ENCODE measurements around the gene LEKR1.

The LEKR1 gene

GRCh38 chr3:157042226-157042625 is 216.1 kb downstream of the LEKR1 start:
- POLR2A ChIA-PET, result no interaction called here
- Histone ChIP-seq H3K4me1 (ENCODE audit: control extremely low read depth in 1 of 4, control insufficient read depth in 4 of 4, insufficient read depth in 4 of 4, low read length in 3 of 4) (no peaks in the 10 kb centered on the region), H3K27me3 (replicated peaks in 2 of 5; ENCODE audit: control insufficient read depth in 4 of 5, insufficient read depth in 5 of 5, low read length in 4 of 5) (no peaks in the 10 kb centered on the region), H3K36me3 (ENCODE audit: control insufficient read depth in 4 of 4, insufficient read depth in 4 of 4, low read length in 3 of 4) (no peaks in the 10 kb centered on the region), H3K9me3 (ENCODE audit: control extremely low read depth in 1 of 5, control insufficient read depth in 4 of 5, insufficient read depth in 2 of 5, low read depth in 1 of 5, low read length in 4 of 5) (no peaks in the 10 kb centered on the region), H3K4me3 (ENCODE audit: control insufficient read depth in 1 of 7, extremely low read depth in 1 of 7, insufficient read depth in 4 of 7, low read depth in 2 of 7, low read length in 6 of 7) (no peak overlapping the region), H3K27ac (ENCODE audit: insufficient read depth in 1 of 2, low read depth in 1 of 2, low read length in 2 of 2, poor library complexity in 1 of 2, severe bottlenecking in 2 of 2) (no peak overlapping the region)
- WGBS (ENCODE audit: insufficient coverage), result 100% methylated on average over 2 of the region's 2 CpGs
- CTCF ChIA-PET, result no interaction called here
- DNase-seq, result no peak

DNA sequence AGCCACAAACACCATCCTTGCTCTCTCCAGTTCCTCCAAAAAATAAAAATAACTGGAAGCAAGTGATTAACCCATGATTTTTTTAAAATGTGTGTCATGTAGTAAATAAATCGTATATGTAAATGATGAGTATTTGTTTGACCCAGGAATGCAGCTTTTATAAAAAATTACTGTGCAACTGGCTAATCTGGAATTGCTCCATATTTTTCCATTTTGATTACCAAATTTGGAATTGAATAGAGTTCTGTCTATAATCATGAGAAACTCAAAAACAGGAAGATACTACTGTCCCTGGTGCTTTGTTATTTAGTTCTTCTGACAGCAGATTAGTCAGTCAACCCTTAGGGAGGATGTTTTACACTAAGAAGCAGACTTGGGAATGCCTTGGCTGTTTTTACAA is 217.6 kb downstream of the LEKR1 start:
- Histone ChIP-seq H3K36me3 (ENCODE audit: control insufficient read depth in 4 of 4, insufficient read depth in 4 of 4, low read length in 3 of 4) (no peaks in the 10 kb centered on the region), H3K27me3 (replicated peaks in 2 of 5; ENCODE audit: control insufficient read depth in 4 of 5, insufficient read depth in 5 of 5, low read length in 4 of 5) (no peaks in the 10 kb centered on the region), H3K9me3 (ENCODE audit: control extremely low read depth in 1 of 5, control insufficient read depth in 4 of 5, insufficient read depth in 2 of 5, low read depth in 1 of 5, low read length in 4 of 5) (no peaks in the 10 kb centered on the region), H3K27ac (ENCODE audit: insufficient read depth in 1 of 2, low read depth in 1 of 2, low read length in 2 of 2, poor library complexity in 1 of 2, severe bottlenecking in 2 of 2) (no peak overlapping the region), H3K4me3 (ENCODE audit: control insufficient read depth in 1 of 7, extremely low read depth in 1 of 7, insufficient read depth in 4 of 7, low read depth in 2 of 7, low read length in 6 of 7) (no peak overlapping the region), H3K4me1 (ENCODE audit: control extremely low read depth in 1 of 4, control insufficient read depth in 4 of 4, insufficient read depth in 4 of 4, low read length in 3 of 4) (no peaks in the 10 kb centered on the region)
- ChIA-PET POLR2A (no interaction called here), CTCF (no interaction called here)
- DNase-seq, result no peak
- no CpG with 5 or more reads among the region's 1 CpG for WGBS (ENCODE audit: insufficient coverage)

DNA sequence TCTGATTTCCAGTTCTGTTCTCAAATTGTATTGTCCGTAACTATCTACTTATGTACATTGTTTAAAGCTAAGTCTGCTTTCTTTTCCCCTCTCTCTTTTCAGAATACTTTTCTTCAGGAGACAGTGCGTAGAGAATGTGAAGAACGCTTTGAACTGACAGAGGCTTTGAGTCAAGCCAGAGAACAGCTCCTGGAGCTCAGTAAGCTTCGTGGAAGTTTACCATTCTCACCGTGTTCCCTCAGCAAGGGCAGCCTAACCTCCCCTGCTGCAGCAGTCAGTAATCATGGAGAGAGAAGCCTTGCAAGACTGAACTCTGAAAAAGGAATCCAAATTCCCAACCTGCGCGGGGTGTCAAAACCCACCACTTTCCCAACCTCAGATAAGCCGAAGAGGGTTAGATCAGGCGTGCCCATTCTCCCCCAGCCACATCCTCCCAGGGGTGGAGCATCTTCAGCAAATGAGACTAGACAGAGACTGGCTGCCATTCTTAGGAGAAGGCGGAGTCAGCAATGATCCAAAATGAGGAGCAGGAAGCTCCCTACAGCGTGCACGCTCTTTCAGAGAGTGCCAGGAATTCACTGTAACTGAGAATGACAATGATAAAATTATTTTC is 219.2 kb downstream of the LEKR1 start:
- ChIA-PET CTCF (interaction anchor here (1.0 kb wide), 1 partner anchor 12 kb away, joined by 4 read pairs; no protein-coding TSS in a partner anchor), POLR2A (no interaction called here)
- H3K27me3 ChIP-seq (replicated peaks in 2 of 5; ENCODE audit: control insufficient read depth in 4 of 5, insufficient read depth in 5 of 5, low read length in 4 of 5), result no peaks in the 10 kb centered on the region
- H3K4me1 ChIP-seq (ENCODE audit: control extremely low read depth in 1 of 4, control insufficient read depth in 4 of 4, insufficient read depth in 4 of 4, low read length in 3 of 4), result no peaks in the 10 kb centered on the region
- no peaks in the 10 kb centered on the region for H3K36me3 ChIP-seq (ENCODE audit: control insufficient read depth in 4 of 4, insufficient read depth in 4 of 4, low read length in 3 of 4)
- no peak overlapping the region for H3K27ac ChIP-seq (ENCODE audit: insufficient read depth in 1 of 2, low read depth in 1 of 2, low read length in 2 of 2, poor library complexity in 1 of 2, severe bottlenecking in 2 of 2)
- no peak for DNase-seq
- H3K9me3 ChIP-seq (ENCODE audit: control extremely low read depth in 1 of 5, control insufficient read depth in 4 of 5, insufficient read depth in 2 of 5, low read depth in 1 of 5, low read length in 4 of 5), result no peaks in the 10 kb centered on the region
- WGBS (ENCODE audit: insufficient coverage), result 93% methylated on average over 10 of the region's 12 CpGs
- H3K4me3 ChIP-seq (ENCODE audit: control insufficient read depth in 1 of 7, extremely low read depth in 1 of 7, insufficient read depth in 4 of 7, low read depth in 2 of 7, low read length in 6 of 7), result no peak overlapping the region

DNA sequence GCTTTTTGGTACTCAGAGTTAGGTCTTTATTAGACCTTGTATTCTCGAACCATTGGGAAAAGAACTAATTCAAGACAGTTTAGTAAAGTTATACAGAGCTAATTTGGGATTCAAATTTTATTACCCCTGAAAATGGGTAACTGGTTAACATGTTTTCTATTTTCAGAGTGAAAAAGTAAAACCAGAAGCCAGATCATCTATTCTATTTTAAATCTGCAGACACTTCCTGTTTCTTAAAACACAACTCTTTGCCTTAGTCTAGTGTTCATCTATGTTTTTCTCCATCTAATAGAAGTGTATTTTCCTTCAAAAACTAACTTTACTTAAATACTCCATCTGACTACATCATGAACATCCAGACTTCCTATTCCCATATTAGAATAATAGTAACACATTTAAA is 220.4 kb downstream of the LEKR1 start:
- H3K9me3 ChIP-seq (ENCODE audit: control extremely low read depth in 1 of 5, control insufficient read depth in 4 of 5, insufficient read depth in 2 of 5, low read depth in 1 of 5, low read length in 4 of 5), result no peaks in the 10 kb centered on the region
- H3K36me3 ChIP-seq (ENCODE audit: control insufficient read depth in 4 of 4, insufficient read depth in 4 of 4, low read length in 3 of 4), result no peaks in the 10 kb centered on the region
- no peaks in the 10 kb centered on the region for H3K27me3 ChIP-seq (replicated peaks in 2 of 5; ENCODE audit: control insufficient read depth in 4 of 5, insufficient read depth in 5 of 5, low read length in 4 of 5)
- H3K27ac ChIP-seq (ENCODE audit: insufficient read depth in 1 of 2, low read depth in 1 of 2, low read length in 2 of 2, poor library complexity in 1 of 2, severe bottlenecking in 2 of 2), result no peak overlapping the region
- no peaks in the 10 kb centered on the region for H3K4me1 ChIP-seq (ENCODE audit: control extremely low read depth in 1 of 4, control insufficient read depth in 4 of 4, insufficient read depth in 4 of 4, low read length in 3 of 4)
- WGBS (ENCODE audit: insufficient coverage), result no CpG with 5 or more reads among the region's 1 CpG
- no peak overlapping the region for H3K4me3 ChIP-seq (ENCODE audit: control insufficient read depth in 1 of 7, extremely low read depth in 1 of 7, insufficient read depth in 4 of 7, low read depth in 2 of 7, low read length in 6 of 7)
- CTCF ChIA-PET, result no interaction called here
- no peak for DNase-seq
- POLR2A ChIA-PET, result no interaction called here

DNA sequence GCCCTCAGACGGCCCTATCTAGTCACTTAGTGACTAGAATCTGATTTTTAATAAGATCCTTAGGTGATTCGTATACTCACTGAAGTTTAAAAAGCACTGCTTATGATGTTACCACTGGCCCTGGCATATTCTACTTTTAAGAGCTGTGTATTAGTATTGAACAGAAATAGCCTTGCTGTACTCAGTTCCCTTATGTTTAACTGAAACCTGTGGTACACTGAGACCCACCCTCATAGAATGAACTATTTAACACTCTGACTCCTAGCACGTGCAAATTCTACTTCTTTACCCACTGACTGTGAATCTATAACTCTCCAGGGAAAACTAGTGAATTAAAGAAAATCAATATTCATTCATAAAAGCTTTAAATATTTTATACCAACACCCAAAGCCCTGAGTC is 224.9 kb downstream of the LEKR1 start:
- POLR2A ChIA-PET, result no interaction called here
- Histone ChIP-seq H3K36me3 (ENCODE audit: control insufficient read depth in 4 of 4, insufficient read depth in 4 of 4, low read length in 3 of 4) (no peaks in the 10 kb centered on the region), H3K27ac (ENCODE audit: insufficient read depth in 1 of 2, low read depth in 1 of 2, low read length in 2 of 2, poor library complexity in 1 of 2, severe bottlenecking in 2 of 2) (no peak overlapping the region), H3K9me3 (ENCODE audit: control extremely low read depth in 1 of 5, control insufficient read depth in 4 of 5, insufficient read depth in 2 of 5, low read depth in 1 of 5, low read length in 4 of 5) (no peaks in the 10 kb centered on the region), H3K4me3 (ENCODE audit: control insufficient read depth in 1 of 7, extremely low read depth in 1 of 7, insufficient read depth in 4 of 7, low read depth in 2 of 7, low read length in 6 of 7) (no peak overlapping the region), H3K27me3 (replicated peaks in 2 of 5; ENCODE audit: control insufficient read depth in 4 of 5, insufficient read depth in 5 of 5, low read length in 4 of 5) (no peaks in the 10 kb centered on the region), H3K4me1 (ENCODE audit: control extremely low read depth in 1 of 4, control insufficient read depth in 4 of 4, insufficient read depth in 4 of 4, low read length in 3 of 4) (no peaks in the 10 kb centered on the region)
- WGBS (ENCODE audit: insufficient coverage), result 84% methylated on average over 3 of the region's 3 CpGs
- CTCF ChIA-PET, result no interaction called here
- DNase-seq, result no peak

GRCh38 chr3:157051591-157051990 is 225.4 kb downstream of the LEKR1 start:
- Histone ChIP-seq H3K4me3 (ENCODE audit: control insufficient read depth in 1 of 7, extremely low read depth in 1 of 7, insufficient read depth in 4 of 7, low read depth in 2 of 7, low read length in 6 of 7) (no peak overlapping the region), H3K9me3 (ENCODE audit: control extremely low read depth in 1 of 5, control insufficient read depth in 4 of 5, insufficient read depth in 2 of 5, low read depth in 1 of 5, low read length in 4 of 5) (no peaks in the 10 kb centered on the region), H3K4me1 (ENCODE audit: control extremely low read depth in 1 of 4, control insufficient read depth in 4 of 4, insufficient read depth in 4 of 4, low read length in 3 of 4) (no peaks in the 10 kb centered on the region), H3K27ac (ENCODE audit: insufficient read depth in 1 of 2, low read depth in 1 of 2, low read length in 2 of 2, poor library complexity in 1 of 2, severe bottlenecking in 2 of 2) (no peak overlapping the region), H3K36me3 (ENCODE audit: control insufficient read depth in 4 of 4, insufficient read depth in 4 of 4, low read length in 3 of 4) (no peaks in the 10 kb centered on the region), H3K27me3 (replicated peaks in 2 of 5; ENCODE audit: control insufficient read depth in 4 of 5, insufficient read depth in 5 of 5, low read length in 4 of 5) (no peaks in the 10 kb centered on the region)
- DNase-seq, result no peak
- POLR2A ChIA-PET, result no interaction called here
- CTCF ChIA-PET, result no interaction called here

DNA sequence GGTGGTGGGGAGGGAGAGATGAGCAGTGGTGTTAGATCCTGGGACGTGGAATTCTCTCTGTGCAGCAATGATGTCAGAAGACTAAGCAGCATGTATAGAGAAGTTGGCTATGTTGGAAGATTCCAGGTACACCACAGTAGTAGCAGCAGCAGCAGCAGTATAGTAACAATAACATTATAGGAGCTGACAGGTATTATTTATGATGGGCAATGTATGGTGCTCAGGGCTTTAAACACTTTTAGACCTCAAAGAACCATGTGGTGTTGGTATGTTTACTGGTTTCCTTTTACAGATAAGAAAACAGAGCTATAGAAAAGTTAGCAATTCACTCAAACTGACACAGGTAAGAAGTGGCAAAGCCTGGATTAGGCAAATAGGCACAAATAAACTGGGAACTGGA is 229.9 kb downstream of the LEKR1 start:
- CTCF ChIA-PET, result no interaction called here
- POLR2A ChIA-PET, result no interaction called here
- Histone ChIP-seq H3K9me3 (ENCODE audit: control extremely low read depth in 1 of 5, control insufficient read depth in 4 of 5, insufficient read depth in 2 of 5, low read depth in 1 of 5, low read length in 4 of 5) (no peaks in the 10 kb centered on the region), H3K27me3 (replicated peaks in 2 of 5; ENCODE audit: control insufficient read depth in 4 of 5, insufficient read depth in 5 of 5, low read length in 4 of 5) (no peaks in the 10 kb centered on the region), H3K4me1 (ENCODE audit: control extremely low read depth in 1 of 4, control insufficient read depth in 4 of 4, insufficient read depth in 4 of 4, low read length in 3 of 4) (no peaks in the 10 kb centered on the region), H3K27ac (ENCODE audit: insufficient read depth in 1 of 2, low read depth in 1 of 2, low read length in 2 of 2, poor library complexity in 1 of 2, severe bottlenecking in 2 of 2) (no peak overlapping the region), H3K4me3 (ENCODE audit: control insufficient read depth in 1 of 7, extremely low read depth in 1 of 7, insufficient read depth in 4 of 7, low read depth in 2 of 7, low read length in 6 of 7) (no peak overlapping the region), H3K36me3 (ENCODE audit: control insufficient read depth in 4 of 4, insufficient read depth in 4 of 4, low read length in 3 of 4) (no peaks in the 10 kb centered on the region)
- DNase-seq, result no peak
- WGBS (ENCODE audit: insufficient coverage), result no CpG with 5 or more reads among the region's 1 CpG

Data from common myeloid progenitor, CD34-positive (primary cell).